ENCODE results near the gene PSMG4. TPM values are rescaled to one million over a fixed set of nuclear protein-coding genes. Genes with fewer than 3 reads are reported as not detected.

PSMG4 gene
- total and polyA plus RNA-seq, 9 of the 15 experiments (the other 6 are each of a cell fraction or from before 2014, with no cell fraction given): 12.9 to 185 (median 52.0) TPM

DNA sequence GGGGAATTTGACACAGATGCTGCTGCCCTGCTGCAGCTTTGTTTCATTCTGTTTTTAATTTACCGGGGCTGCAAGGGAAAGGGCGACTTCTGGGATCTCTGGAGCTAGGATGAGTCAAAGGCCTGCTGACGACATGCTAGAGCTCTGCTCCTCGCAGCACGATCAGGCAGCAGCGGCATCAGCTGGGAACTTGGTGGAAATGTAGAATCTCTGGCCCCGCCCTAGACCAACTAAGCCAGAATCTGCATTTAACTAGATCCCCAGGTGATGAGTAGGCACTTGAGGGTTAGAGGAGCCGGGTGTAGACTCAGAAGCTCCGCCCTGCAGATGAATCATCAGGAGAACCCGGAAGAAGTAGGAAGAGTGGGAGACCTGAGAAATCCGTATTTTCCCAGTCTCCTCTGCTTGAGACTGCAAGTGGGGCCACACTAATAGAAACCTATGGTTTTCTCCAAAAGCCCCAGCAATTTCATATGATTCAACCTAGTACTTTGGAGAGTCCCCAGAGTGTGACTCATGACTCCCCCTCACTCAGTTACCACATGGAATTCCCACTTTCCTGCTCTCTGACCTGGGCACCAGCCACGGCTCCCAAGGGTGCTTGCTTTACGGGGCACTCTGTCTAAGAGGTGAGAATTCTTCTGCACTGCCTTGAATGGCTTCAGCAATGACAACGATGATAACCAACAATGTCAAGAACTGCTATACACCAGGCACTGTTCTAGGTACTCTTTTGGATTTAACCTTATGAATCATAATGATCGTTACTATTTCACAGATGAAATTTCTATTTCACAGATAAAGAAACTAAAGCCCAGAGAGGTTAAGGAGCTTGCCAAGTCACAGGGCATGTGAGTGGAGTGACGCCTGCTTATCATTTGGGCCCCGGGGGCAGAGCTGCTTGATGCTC, 49.4 kb upstream of the PSMG4 start (continued):
- TF ChIP-seq, protein P1, sequence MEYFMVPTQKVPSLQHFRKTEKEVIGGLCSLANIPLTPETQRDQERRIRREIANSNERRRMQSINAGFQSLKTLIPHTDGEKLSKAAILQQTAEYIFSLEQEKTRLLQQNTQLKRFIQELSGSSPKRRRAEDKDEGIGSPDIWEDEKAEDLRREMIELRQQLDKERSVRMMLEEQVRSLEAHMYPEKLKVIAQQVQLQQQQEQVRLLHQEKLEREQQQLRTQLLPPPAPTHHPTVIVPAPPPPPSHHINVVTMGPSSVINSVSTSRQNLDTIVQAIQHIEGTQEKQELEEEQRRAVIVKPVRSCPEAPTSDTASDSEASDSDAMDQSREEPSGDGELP (CRISPR knock-in tag; IDR thresholded peaks at IDR 0.05; ENCODE audit: borderline replicate concordance): peak; percentile 99
- peak; percentile 65; the same call in 1 of the 2 replicates for TF ChIP-seq LCOR (CRISPR knock-in tag; IDR thresholded peaks at IDR 0.05)
- no peak for TF ChIP-seq ZBTB40 (IDR thresholded peaks at IDR 0.05)
- no peak for TF ChIP-seq ZBTB40 (CRISPR knock-in tag; IDR thresholded peaks at IDR 0.05)
- TF ChIP-seq GABPA (tag; conservative IDR thresholded peaks at IDR 0.05; ENCODE audit: low read depth): peak; percentile 65
- TF ChIP-seq, protein P2, sequence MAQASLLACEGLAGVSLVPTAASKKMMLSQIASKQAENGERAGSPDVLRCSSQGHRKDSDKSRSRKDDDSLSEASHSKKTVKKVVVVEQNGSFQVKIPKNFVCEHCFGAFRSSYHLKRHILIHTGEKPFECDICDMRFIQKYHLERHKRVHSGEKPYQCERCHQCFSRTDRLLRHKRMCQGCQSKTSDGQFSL (CRISPR knock-in tag; IDR thresholded peaks at IDR 0.05): no peak
- TF ChIP-seq, protein P2 (tag; IDR thresholded peaks at IDR 0.05): no peak
- TF ChIP-seq GTF2A2 (tag; IDR thresholded peaks at IDR 0.05): no peak
- TF ChIP-seq ZNF224 (CRISPR knock-in tag; IDR thresholded peaks at IDR 0.05): no peak
- peak; percentile 69 for TF ChIP-seq ARID1B (IDR thresholded peaks at IDR 0.05)
- TF ChIP-seq TRIM25 (IDR thresholded peaks at IDR 0.05; ENCODE audit: borderline replicate concordance): no peak
- TF ChIP-seq ZNF384 (IDR thresholded peaks at IDR 0.05; ENCODE audit: low read depth, low read length): peak; percentile 48; the same call in 1 of the 2 replicates
